HG02852 (cell line): ENCODE measurements around the gene OAS2.

Experiments
- ATAC-seq: cut with Tn5 transposase; IDR thresholded peaks from one replicate; pipeline ENCODE4 v1.9.1; 2021; ENCODE audit warnings: mild to moderate bottlenecking, moderate library complexity; ENCODE audit not compliant: unreplicated experiment

Gene OAS2

GRCh38 chr12:112978163-112979040 lies at the start of gene OAS2:
OAS2 (plus strand) TSS chr12:112978519; CDS start chr12:112978609, 90 bp downstream.
- peak; percentile 83 for ATAC-seq

- ATAC-seq = no peak
These were observed 49.3 kb upstream of the OAS2 start for GRCh38 chr12:112928978-112929377.

GRCh38 chr12:112929715-112930114 lies 48.6 kb upstream of the OAS2 start:
- ATAC-seq = no peak

GRCh38 chr12:112930350-112930749 lies 48.0 kb upstream of the OAS2 start:
- no peak for ATAC-seq

- no peak for ATAC-seq
These were observed 45.7 kb upstream of the OAS2 start for GRCh38 chr12:112932485-112933128.

GRCh38 chr12:112933129-112933505 lies 45.2 kb upstream of the OAS2 start:
- ATAC-seq = no peak

GRCh38 chr12:112936264-112936663 lies 42.1 kb upstream of the OAS2 start:
- no peak for ATAC-seq

GRCh38 chr12:112936927-112937326 lies 41.4 kb upstream of the OAS2 start:
- ATAC-seq = no peak

GRCh38 chr12:112937741-112938719 lies 40.3 kb upstream of the OAS2 start, which contains the start of gene OAS3:
OAS3 (plus strand) TSS chr12:112938474; CDS start chr12:112938531, 57 bp downstream.
- ATAC-seq = no peak

GRCh38 chr12:112938751-112939150 lies 39.6 kb upstream of the OAS2 start:
- no peak for ATAC-seq

- peak; percentile 66 for ATAC-seq
These were observed 38.4 kb upstream of the OAS2 start for GRCh38 chr12:112939761-112940381.

GRCh38 chr12:112941528-112942335 lies 36.6 kb upstream of the OAS2 start:
- ATAC-seq = no peak

- no peak for ATAC-seq
These were observed 35.7 kb upstream of the OAS2 start for GRCh38 chr12:112942572-112942971.

- no peak for ATAC-seq
These were observed 34.2 kb upstream of the OAS2 start for GRCh38 chr12:112944024-112944690.

GRCh38 chr12:112945515-112945914 lies 32.8 kb upstream of the OAS2 start:
- no peak for ATAC-seq

GRCh38 chr12:112946236-112947000 lies 31.9 kb upstream of the OAS2 start:
- ATAC-seq = no peak

GRCh38 chr12:112947314-112947713 lies 31.0 kb upstream of the OAS2 start:
- ATAC-seq = no peak

GRCh38 chr12:112947761-112948160 lies 30.6 kb upstream of the OAS2 start:
- no peak for ATAC-seq
